Fibroblast of lung (primary cell): ENCODE data around the gene DNAH14.

Experiments
- CTCF ChIP-seq, 2 donors: IDR thresholded peaks in 1 of 2; conservative IDR thresholded peaks in 1 of 2; 1 replicate in 1 of 2; 2 replicates in 1 of 2; pipeline ENCODE4 v1.5.1; 2011 to 2012; ENCODE audit warnings: low read length in 2 of 2, control low read depth in 1 of 2, inconsistent platforms in 1 of 2, low read depth in 1 of 2, mild to moderate bottlenecking in 1 of 2
- EZH2 ChIP-seq: IDR thresholded peaks from 2 replicates; pipeline ENCODE4 v1.5.1; 2012; ENCODE audit warnings: low read length, control low read depth, mild to moderate bottlenecking; ENCODE audit errors: missing control alignments

GRCh38 chr1:225341642-225342041 lies 412.2 kb downstream of the DNAH14 start:
- no peak for TF ChIP-seq CTCF (conservative IDR thresholded peaks at IDR 0.05 in 1 of 2, IDR thresholded peaks at IDR 0.05 in 1 of 2; ENCODE audit: low read depth in 1 of 2, low read length in 2 of 2)
- TF ChIP-seq EZH2 = no peak
